ELR (cell line): ENCODE results near the gene AXL.
A peak's percentile ranks its signal among the peaks of the same experiment; 100 is the strongest.

ENCODE experiments used
- DNase-seq: peaks from one replicate; pipeline ENCODE4 v3.0.0-alpha.2; 2015; ENCODE audit warnings: low read depth

AXL gene

DNA sequence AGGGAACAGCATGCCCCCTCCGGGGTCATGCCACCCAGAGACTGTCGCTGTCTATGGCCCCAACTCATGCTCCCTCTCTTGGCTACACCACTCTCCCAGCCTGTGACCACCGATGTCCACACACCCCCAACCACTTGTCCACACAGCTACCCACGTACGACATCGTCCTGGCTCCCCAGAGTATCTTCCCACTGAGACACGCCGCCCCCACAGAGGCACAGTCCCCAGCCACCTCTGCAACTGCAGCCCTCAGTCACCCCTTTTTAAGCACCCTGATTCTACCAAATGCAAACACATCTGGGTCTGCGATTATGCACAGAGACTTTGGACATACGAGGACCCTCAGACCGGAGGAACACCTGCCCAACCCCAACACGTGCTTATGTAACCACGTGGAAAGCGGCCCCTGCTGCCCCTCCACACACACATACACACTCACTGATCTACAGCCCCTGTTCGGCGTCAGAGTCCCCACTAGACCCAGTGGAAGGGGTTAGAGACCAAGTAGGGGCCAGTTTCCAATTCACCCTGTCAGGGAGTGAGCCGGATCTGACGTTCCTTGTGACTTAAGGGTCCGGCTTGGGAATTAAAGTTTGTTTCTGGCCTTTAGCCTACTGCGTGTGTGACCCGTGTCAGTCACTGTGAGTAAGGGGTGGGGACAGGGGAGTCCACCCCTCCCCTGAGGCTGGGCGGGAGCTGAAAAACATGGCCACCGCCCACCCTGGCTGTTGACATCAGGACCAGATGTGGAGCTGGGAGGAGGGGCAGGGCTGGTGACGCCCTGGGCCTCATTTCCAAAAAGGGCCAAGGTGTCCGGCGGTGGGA is 11.9 kb upstream of the AXL start:
- no peak for DNase-seq

DNA sequence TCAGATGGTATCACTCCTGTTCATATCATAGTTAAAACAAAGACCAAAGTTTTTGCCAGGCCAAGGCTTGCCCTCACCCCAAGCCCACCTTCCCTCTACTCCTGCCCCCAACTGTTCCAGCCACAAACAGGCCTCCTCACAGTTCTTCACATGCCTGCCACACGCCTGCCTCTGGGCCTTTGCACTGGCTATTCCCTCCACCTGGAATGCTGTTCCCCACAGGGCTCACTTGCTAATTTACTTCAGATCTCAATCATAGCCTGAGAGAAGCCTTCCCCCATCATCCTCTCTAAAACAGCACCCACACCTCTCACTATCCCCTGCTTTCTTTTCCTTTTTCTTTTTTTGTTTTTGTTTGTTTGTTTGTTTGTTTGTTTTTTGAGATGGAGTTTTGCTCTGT is 4.9 kb upstream of the AXL start:
- DNase-seq, result no peak

DNA sequence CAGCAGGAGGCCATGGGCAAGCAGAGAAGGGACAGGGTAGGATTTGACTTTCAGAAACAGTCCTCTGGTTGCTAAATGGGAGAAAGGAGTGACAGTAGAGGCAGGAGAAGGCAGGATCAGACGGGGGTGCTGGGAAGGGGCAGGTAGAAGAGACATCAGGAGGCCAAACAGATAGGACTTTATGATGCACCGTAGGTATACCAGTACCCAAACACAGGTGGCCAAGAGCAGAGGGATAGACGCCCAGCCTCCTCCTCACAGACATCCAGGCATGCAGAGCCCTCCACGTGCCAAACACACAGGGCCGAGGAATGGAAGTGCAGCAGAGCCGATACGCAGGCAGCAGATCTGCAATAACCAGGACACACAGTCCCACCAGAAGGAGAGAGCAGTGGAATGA is 1.3 kb upstream of the AXL start:
- no peak for DNase-seq

DNA sequence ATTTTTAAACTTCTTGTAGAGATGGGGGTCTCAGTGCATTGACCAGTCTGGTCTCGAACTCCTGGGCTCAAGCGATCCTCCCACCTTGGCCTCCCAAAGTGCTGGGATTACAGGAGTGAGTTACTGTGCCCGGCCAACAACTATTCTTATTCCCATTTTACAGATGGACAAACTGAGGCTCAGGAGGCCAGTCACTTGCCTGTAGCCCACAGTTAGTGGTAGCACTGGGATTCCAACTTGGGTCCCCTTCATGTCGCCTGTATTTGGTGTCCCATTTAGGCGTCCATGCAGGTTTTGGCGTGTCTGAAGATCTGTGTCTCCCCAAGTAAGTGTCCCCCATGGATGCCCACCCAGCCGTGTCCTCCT is 791 bp upstream of the AXL start:
- no peak for DNase-seq

DNA sequence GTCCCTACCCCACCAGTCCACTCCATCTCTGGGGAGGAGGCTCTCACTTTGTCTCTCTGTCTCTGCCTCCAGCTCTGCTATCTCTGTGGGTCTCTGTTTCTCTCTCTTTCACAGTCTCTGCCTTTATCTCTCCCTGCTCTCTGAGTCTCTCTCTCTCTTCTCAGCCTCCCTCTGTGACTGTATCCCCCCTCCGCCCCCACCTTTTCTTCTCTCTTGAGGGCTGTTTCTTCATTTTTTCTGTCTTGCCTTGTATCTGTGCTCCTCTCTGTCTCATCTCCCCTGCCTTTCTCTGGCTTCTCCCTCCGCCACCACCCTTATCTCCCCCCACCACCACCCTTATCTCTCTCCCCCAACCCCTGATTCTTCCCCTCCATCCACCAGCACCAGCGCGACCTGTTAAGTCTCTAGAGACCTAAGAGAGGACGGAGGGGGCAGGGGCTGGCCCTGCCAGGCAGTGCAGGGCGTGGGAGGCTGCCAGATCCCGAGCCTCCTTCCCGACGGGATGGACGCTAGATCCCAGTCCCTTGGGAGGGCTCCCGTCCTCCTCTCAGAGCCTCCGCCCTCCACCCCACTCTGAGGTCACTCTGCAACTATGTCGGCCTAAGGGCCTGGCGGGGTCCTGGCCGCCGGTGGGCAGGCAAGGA is 1.0 kb downstream of the AXL start:
- peak; percentile 76 for DNase-seq

DNA sequence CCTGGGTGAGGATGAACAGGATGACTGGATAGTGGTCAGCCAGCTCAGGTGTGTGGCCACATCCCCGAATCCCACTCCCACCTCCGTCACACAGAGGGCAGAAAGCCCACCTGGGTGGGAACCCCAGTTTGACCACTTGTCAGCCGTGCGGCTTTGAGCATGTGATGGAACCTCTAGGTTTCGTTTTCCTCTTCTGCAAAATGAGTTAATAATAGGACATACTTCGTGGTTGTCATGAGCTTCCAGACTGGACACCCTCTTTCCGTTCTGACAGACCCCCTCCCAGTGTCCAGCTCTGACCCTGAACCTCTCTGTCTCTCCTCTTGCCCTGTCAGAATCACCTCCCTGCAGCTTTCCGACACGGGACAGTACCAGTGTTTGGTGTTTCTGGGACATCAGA is 1.8 kb downstream of the AXL start:
- DNase-seq, result no peak

DNA sequence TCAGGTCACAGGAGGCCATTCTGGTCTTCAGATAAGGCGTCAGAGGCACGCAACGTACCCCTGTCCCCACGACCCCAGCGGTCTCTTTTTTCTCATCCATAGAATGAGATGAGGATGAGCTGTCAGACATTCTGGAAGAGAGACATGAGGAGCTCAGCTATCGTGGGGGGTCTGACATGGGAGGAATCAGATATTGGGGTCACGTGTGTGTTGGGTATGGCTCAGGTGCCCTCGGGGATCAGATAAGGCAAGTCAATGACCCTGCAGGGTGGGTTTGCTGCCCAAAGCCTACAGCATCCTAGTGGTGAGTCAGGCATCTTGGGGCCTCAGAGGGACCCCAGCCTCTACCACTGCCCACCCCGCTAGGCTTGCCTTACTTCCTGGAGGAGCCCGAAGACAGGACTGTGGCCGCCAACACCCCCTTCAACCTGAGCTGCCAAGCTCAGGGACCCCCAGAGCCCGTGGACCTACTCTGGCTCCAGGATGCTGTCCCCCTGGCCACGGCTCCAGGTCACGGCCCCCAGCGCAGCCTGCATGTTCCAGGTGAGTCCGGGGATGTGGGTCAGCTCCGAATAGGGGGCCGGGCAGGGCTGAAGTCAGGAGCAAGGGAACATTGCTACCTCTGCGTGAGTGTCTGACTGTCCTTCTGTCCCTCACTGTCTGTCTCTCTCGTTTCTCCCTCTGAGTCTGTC is 2.6 kb downstream of the AXL start:
- no peak for DNase-seq

DNA sequence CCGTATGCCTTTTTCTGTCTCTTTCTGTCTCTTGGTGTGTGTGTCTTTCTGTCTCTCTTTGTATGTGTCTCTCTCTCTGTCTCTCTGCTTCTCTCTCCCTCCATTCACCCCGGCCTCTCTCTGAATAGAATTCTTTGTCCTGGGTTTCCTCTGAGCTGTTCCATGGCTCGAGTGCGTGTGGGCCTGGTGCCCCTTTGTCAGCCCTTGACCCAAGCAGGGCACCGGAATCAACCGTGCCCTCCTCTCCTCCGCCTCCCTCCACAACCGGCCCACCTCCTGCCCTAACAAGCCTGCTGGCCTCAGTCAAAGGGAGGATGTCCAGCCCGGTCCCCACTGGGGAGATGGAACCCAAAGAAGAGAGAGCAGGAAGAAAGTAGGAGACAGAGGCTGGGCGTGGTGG is 3.2 kb downstream of the AXL start:
- DNase-seq, result no peak

DNA sequence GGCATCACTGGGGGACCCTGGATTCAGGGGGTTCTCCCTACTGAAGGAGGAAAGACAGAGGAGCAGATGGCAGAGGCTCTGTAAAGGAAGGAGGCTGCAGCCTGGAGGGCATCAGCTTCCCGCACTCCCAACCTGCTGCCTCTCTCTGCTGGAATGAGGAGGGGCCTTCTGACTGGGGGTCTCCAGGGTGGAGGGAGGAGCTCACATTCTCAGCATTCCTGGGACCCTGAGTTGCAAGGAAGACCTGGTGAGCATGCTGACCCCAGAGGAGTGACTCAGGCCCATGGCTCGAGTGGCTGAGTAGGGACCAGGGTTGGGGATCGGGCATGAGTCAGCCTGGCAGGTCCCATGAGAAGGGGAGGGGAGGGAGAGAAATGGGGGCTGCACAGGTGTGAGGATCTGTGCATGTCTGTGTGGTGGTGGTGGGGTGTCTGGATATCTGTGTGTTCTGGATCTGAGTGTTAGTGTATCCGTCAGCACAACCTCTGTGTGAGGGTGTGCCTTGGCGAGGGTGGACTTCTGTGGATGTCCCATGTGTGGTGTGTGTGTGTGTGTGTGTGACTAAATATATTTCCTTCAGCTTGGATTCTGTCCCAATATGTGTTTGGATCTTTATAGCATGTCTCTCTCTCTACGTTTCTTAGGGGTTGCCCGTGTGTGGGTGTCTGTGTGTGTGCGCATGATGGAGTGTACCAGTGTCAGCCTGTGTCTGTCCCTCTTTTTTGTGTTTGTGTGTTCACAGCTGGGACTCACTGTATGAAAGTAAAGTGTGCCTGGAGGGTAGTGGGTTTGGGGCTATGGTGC is 4.6 kb downstream of the AXL start:
- DNase-seq, result peak; percentile 99

DNA sequence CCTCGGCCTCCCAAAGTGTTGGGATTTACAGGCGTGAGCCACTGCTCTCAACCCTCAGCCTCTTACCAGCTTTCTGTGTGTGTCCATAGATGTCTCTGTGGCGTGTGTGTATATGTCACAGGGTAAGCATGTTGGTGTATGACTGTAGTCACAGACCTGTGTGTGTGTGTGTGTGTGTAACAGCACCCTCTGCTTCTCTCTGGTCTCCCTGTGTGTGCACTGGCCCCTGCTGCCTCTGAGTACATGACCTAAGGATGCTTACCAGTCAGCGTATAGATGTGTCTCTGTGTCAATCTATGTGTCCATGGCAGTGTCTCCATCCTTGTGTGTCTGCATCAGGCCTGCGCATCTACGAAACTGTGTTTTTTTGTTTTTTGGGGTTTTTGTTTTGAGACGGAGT is 5.6 kb downstream of the AXL start:
- no peak for DNase-seq

DNA sequence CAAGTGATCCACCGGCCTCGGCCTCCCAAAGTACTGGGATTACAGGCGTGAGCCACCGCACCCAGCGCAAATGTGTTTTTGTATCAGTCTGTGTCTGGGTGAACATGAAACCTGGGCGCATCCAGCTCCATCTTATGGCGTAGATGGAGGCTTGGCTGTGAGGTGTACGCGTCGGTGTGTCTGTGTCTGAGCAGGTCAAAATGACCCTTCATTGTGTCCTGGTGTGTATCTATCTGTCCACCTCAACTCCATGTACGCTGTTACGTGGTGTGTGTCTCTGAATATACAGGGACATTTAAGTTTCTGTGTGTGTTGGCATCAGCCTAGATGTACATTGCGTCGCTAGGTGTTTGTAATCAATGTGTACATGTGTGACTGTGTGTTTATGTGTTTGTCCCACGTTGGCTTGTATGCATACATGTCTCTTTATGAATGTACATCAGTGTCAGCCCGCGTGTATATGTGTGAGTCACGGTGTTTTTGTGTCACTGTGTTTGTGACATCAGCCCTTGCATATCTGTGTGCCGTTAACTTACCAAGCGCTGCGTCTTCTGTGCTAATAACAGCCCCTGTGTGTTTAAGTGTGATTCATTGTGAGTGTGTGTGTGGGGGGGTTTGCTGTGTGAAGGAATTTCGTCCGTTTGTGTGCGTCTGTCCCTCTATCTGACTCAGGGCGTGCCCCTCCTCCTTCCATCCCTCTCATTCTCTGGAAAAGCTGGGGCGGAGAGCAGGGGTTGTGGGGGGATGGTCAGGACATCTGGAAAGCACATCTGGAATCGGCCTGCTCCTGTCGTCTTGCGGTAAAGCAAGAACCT is 6.4 kb downstream of the AXL start:
- peak; percentile 99 for DNase-seq

DNA sequence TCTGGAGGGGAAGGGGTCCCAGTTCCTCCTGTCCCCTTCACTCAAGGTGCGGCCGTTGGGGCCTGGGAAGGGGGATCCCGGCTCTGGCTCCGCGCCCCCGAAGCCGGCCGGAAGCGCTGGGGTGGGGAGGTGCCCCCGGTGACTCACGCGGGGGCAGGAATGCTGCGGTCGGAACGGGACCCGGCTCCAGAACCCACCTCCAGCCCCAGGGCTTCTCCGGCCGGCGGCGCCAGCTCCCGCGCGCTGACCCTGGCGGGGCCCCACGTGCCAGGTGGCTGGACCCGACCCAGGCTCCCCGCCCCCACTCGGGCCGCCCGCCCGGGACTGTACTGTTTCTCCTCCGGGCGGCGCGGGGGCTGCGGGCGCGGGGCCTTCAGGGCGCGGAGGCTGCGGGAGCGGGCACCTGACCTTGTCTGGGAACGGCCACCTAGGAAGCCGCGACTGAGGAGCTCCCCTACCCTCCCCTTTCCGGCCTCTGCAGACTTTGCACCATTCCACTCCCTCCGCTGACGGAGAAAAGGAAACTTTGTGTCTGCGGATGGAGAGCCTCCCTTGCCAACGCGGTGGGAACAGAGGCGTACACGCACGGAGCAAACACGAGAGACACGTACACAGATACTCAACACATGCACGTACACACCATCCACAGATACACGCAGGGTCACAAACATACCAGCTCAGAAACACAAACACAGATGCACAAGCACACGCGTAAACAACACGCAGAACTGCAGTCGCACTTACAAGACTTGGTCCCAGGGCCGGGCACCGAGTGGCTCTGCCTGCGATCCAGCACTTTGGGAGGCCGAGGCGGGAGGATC is 7.2 kb downstream of the AXL start:
- peak; percentile 95 for DNase-seq

DNA sequence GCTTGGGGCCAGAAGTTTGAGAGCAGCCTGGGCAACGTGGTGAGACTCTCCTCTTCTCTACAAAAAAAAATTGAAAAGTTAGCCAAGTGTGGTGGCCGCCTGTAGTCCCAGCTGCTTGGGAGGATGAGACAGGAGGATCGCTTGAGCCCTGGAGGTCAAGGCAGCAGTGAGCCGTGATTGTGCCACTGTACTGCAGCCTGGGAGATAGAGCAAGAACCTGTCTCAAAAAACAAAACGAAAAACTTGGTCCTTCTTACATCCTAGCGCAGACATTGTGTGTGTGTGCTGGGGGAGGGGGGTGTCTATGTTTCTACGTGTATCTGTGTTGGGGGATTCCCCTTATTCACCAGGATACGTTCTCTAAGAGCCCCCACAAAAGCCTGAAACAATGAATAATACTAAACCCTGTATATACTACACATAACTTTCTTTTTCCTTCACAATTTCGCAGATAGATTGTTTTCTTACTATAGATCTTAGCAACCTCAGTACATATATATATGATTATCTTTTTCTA is 7.9 kb downstream of the AXL start:
- DNase-seq, result no peak

DNA sequence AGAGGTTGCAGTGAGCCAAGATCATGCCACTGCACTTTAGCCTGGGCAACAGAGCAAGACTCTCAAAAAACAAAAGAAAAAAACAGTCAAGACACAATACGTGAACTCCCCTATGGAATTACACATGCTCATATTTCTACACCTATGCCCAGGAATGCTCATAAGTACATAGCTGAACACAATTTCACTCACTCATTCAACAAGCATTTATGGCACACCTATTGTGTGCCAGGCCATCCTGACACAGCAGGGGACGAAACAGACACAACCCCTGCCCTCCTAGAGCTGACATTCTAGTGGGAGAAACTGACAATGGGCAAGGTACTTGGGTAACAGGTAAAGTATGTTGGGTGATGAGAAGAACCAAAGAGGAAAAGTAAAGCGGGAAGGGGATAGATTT is 9.5 kb downstream of the AXL start:
- DNase-seq, result no peak

DNA sequence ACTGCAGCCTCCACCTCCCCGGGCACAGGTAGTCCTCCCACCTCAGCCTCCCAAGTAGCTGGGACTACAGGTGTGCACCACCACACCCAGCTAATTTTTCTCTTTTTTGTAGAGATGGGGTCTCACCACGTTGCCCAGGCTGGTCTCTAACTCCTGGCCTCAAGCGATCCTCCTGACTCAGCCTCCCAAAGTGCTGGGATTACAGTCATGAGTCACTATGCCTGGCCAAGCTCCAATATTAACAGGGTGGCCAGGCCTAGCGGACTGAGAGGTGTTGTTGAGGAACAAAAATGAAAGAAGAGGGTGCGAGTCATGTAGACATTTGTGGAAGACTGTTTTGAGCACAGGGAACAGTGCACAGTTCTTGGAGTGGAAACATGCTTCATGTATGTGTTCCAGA is 10.3 kb downstream of the AXL start:
- DNase-seq, result peak; percentile 82

DNA sequence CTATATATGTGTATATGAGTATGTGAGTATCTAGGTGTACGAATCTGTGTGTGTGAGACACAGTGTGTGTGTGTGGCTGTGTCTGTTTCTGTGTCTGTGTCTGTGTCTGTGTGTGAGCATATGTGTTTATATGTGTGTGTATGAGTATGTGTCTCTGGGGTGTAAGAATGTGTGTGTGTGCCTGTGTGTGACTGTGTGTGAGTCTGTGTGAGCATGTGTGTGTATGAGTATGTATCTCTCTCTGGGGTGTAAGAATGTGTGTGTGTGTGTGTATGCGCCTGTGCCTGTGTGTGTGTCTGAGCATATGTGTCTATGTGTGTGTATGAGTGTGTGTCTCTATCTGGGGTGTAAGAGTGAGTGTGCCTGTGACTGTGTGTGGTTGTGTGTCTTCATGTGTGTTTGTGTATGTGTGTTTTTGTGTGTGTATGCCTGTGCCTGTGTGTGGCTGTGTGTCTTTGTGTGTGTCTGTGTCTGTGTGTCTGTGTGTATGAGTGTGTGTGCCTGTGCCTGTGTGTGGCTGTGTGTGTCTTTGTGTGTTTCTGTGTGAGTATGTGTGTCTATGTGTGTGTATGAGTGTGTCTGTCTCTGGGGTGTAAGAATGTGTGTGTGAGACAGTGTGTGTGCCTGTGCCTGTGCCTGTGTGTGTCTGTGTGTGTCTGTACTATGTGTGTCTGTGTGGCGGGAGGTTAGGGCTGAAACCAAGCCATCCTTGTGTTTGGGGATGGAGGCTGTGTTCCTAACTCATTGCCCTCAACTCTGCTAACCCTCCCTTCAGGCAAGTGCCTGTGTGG is 11.2 kb downstream of the AXL start:
- DNase-seq, result no peak

DNA sequence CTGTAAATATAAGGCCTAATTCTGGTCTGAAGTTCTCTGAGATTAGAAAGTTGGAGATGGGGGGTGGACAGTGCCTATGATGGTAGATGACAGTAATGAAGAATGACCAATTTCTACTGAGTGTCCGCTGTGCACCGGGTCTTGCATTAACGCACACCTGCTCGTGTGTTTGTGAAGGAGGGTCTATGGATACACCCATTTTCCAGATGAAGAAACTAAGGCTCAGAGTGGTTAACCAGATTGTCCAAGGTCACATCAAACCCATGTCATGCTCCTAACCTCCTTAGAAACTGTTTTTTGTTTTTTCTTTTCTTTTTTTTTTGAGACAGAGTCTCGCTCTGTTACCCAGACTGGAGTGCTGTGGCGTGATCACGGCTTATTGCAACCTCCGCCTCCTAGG is 13.7 kb downstream of the AXL start:
- no peak for DNase-seq

DNA sequence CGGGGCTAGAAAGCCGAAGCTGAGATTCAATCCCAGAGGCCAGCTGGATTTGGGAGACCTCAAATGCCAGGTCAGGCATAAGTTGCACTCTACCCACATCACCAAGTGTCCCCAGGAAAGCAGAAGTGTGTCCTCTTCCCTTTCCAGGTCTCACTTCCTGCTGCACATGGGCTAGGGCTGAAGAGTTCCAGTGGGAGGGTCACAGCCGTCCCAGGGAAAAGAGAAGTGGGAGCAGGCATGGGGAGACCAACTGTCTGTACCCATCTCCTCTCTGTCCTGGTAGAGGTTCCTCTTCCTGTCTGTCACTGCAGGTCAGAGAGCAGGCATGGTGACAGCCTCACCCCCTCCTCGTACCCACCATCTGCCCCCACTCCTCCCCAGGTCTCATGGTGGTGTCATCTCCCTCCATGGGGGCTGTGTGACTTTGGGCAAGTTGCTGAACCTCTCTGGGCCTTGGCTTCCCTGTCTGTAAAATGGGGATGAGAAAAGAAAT is 14.8 kb downstream of the AXL start:
- no peak for DNase-seq

DNA sequence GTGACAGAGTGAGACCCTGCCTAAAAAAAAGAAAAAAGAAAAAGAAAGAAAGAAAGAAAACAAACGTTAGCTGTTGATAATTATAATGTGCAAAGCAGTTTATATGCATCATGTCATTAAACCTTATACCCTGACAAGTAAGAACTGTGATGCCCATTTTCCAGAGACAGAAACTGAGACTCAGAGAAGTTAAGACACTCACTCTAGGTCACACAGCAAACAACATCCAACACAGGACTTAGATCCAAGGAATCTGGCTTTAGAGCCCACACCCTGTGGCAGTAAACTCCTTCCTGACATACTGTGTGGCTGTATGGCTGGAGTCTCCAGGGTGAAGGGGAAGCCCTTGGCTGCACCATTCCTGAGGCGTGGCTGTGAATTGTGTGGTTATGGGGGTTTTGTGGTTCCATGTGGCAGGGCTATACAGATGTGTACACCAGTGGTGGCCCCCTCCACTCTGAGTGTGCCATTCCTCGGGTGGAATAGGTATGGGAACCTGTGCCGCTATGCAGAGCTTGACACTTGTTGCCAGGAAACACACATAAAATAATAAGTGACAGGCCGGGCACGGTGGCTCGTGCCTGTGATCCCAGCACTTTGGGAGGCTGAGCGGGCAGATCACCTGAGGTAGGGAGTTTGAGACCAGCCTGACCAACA is 15.6 kb downstream of the AXL start:
- DNase-seq, result no peak
